Keratinocyte (primary cell): ENCODE data around the gene TP53BP2. TPM values are rescaled to one million over a fixed set of nuclear protein-coding genes. Genes with fewer than 3 reads are reported as not detected.

Experiments
- DNase-seq: peaks from one replicate; pipeline ENCODE4 v3.0.0-alpha.2; 2011; ENCODE audit warnings: low read depth, missing footprints, low spot score
- FAIRE-seq: peaks from 2 replicates; lab custom pipeline; 2011; peaks lifted over from hg19 to GRCh38; lab: Jason Lieb, UNC
- H2AFZ ChIP-seq: 2 replicates; pipeline ENCODE4 v1.6.0; 2012; ENCODE audit warnings: low read length, control low read depth, inconsistent platforms; ENCODE audit not compliant: control insufficient read depth
- H3K27ac ChIP-seq: 2 replicates; pipeline ENCODE4 v1.5.1; 2011; ENCODE audit warnings: low read length; ENCODE audit not compliant: control insufficient read depth, insufficient read depth
- H3K27me3 ChIP-seq: 3 replicates; pipeline ENCODE4 v1.6.0; 2011; ENCODE audit warnings: low read length; ENCODE audit not compliant: control insufficient read depth, insufficient read depth; ENCODE audit errors: extremely low read depth
- H3K36me3 ChIP-seq, 2 experiments: 2 replicates in 1 of 2; 3 replicates in 1 of 2; pipeline ENCODE4 v1.5.1; 2011; ENCODE audit warnings: low read length in 2 of 2, mild to moderate bottlenecking in 1 of 2; ENCODE audit not compliant: control insufficient read depth in 2 of 2, insufficient read depth in 2 of 2; ENCODE audit errors: extremely low read depth in 1 of 2
- H3K4me1 ChIP-seq: 3 replicates; pipeline ENCODE4 v1.5.1; 2011; ENCODE audit warnings: low read length; ENCODE audit not compliant: control insufficient read depth, insufficient read depth; ENCODE audit errors: extremely low read depth
- H3K4me2 ChIP-seq: 3 replicates; pipeline ENCODE4 v1.6.0; 2011; ENCODE audit warnings: low read depth, low read length; ENCODE audit not compliant: control insufficient read depth, insufficient read depth; ENCODE audit errors: extremely low read depth
- H3K4me3 ChIP-seq, 3 experiments: fragments of 200-600 bp in 1 of 3; sonication (generic) in 1 of 3; 2 replicates in 2 of 3; 3 replicates in 1 of 3; pipeline ENCODE4 v1.5.1; 2011 to 2016; ENCODE audit warnings: low read length in 3 of 3, mild to moderate bottlenecking in 3 of 3, control low read depth in 2 of 3, inconsistent platforms in 1 of 3, low read depth in 1 of 3, mixed read lengths in 1 of 3, mixed run types in 1 of 3, moderate library complexity in 1 of 3; ENCODE audit not compliant: control insufficient read depth in 2 of 3, insufficient read depth in 2 of 3; ENCODE audit errors: extremely low read depth in 1 of 3
- H3K79me2 ChIP-seq: 2 replicates; pipeline ENCODE4 v1.6.0; 2012; ENCODE audit warnings: low read length; ENCODE audit not compliant: control insufficient read depth, insufficient read depth
- H3K9ac ChIP-seq: 3 replicates; pipeline ENCODE4 v1.6.0; 2011; ENCODE audit warnings: low read length; ENCODE audit not compliant: control insufficient read depth, insufficient read depth; ENCODE audit errors: extremely low read depth
- H3K9me1 ChIP-seq: 3 replicates; pipeline ENCODE4 v1.6.0; 2011; ENCODE audit warnings: low read length; ENCODE audit not compliant: control insufficient read depth, insufficient read depth; ENCODE audit errors: extremely low read depth
- H3K9me3 ChIP-seq: 2 replicates; pipeline ENCODE4 v1.5.1; 2012; ENCODE audit warnings: low read depth, low read length; ENCODE audit not compliant: control insufficient read depth
- H4K20me1 ChIP-seq: 3 replicates; pipeline ENCODE4 v1.6.0; 2011; ENCODE audit warnings: low read length; ENCODE audit not compliant: control insufficient read depth, insufficient read depth; ENCODE audit errors: extremely low read depth
- CTCF ChIP-seq, 3 experiments: IDR thresholded peaks in 1 of 3; conservative IDR thresholded peaks in 1 of 3; optimal IDR thresholded peaks in 1 of 3; 2 replicates in 2 of 3; 3 replicates in 1 of 3; pipeline versions ENCODE3 to v1.5.1; 2011; ENCODE audit warnings: low read length in 3 of 3, mild to moderate bottlenecking in 3 of 3, moderate library complexity in 2 of 3, control low read depth in 1 of 3, inconsistent platforms in 1 of 3; ENCODE audit not compliant: insufficient read depth in 2 of 3; ENCODE audit errors: extremely low read depth in 1 of 3
- EZH2 ChIP-seq: IDR thresholded peaks from one replicate; pipeline ENCODE4 v1.6.1; 2012; ENCODE audit warnings: inconsistent platforms, mild to moderate bottlenecking, low read length, moderate library complexity
- dilution Hi-C: fragments of 300-500 bp; cut with MboI; formaldehyde crosslinking; loops from one replicate; pipeline ENCODE4 v1.7.0; 2020; ENCODE audit warnings: low sequenced_read_pairs; ENCODE audit not compliant: extremely low pct_ligation_motif_present
- polyA plus RNA-seq, 5 experiments: library from polyadenylated mRNA; depleted of rRNA in 3 of 5; stranded (reverse) in 3 of 5; stranded (forward) in 1 of 5; unstranded in 1 of 5; fragments of >200 nt; gene quantifications; 1 replicate in 1 of 5; 2 replicates in 3 of 5; 3 replicates in 1 of 5; pipeline versions ENCODE4 v1.2.1 to v1.2.3, GENCODE V29; 2011 to 2012; ENCODE audit warnings: missing spikeins in 2 of 5, low read depth in 1 of 5, low replicate concordance in 1 of 5

The TP53BP2 gene
- polyA plus RNA-seq, 1 donor (not counting 4 experiments of a cell fraction or from before 2014, with no cell fraction given) = 22.5 TPM

DNA sequence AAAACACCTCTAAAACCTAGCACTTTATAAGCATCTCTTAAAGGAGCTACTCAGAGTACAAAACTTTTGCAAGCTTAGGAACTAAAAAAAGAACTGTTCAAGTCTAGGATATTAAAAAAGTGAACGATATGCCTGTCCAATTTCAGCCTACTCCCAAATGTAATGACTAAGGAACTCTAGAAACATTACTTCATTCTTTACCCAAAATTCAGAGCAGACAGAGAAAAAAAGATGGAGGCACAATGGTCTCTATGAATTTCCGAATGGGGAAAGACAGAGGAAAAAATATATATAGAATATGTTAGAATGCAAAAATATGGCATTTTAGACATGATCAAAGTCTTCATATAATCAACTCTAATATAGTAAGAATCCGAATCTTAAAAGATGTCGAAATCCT, 61.2 kb downstream of the TP53BP2 start:
- no peak for TF ChIP-seq CTCF (optimal IDR thresholded peaks at IDR 0.05 in 1 of 3, IDR thresholded peaks at IDR 0.05 in 1 of 3, conservative IDR thresholded peaks at IDR 0.05 in 1 of 3; ENCODE audit: extremely low read depth in 1 of 3, insufficient read depth in 2 of 3, low read length in 3 of 3)
- no peak for TF ChIP-seq EZH2
- dilution Hi-C loops = no loop called here
- Histone ChIP-seq H3K36me3 (peaks cover 10 to 12% of the 10 kb centered on the region in 2 experiments), H3K4me3 (no peak overlapping the region), H3K4me2 (no peak overlapping the region), H3K9ac (no peak overlapping the region), H3K9me3 (no peaks in the 10 kb centered on the region), H3K27me3 (no peaks in the 10 kb centered on the region), H3K27ac (no peak overlapping the region), H3K79me2 (no peaks in the 10 kb centered on the region), H4K20me1 (no peaks in the 10 kb centered on the region), H3K9me1 (no peaks in the 10 kb centered on the region), H3K4me1 (no peaks in the 10 kb centered on the region), H2AFZ (no peak overlapping the region)
- FAIRE-seq = no peak
- no peak for DNase-seq

- no peaks in the 10 kb centered on the region for H3K9me3 ChIP-seq
- H3K27me3 ChIP-seq = no peaks in the 10 kb centered on the region
- H3K27ac ChIP-seq = no peak overlapping the region
- H3K4me2 ChIP-seq = no peak overlapping the region
- H3K9me1 ChIP-seq = no peaks in the 10 kb centered on the region
- dilution Hi-C loops = no loop called here
- no peak overlapping the region for H2AFZ ChIP-seq
- no peak overlapping the region for H3K4me3 ChIP-seq
- H3K36me3 ChIP-seq = peaks cover 7 to 10% of the 10 kb centered on the region in 2 experiments
- FAIRE-seq (no peak), DNase-seq (no peak)
- H3K4me1 ChIP-seq = no peaks in the 10 kb centered on the region
- H4K20me1 ChIP-seq = no peaks in the 10 kb centered on the region
- TF ChIP-seq CTCF (optimal IDR thresholded peaks at IDR 0.05 in 1 of 3, IDR thresholded peaks at IDR 0.05 in 1 of 3, conservative IDR thresholded peaks at IDR 0.05 in 1 of 3; ENCODE audit: extremely low read depth in 1 of 3, insufficient read depth in 2 of 3, low read length in 3 of 3) (no peak), EZH2 (no peak)
- no peak overlapping the region for H3K9ac ChIP-seq
- no peaks in the 10 kb centered on the region for H3K79me2 ChIP-seq
Measured at GRCh38 chr1:223783676-223784075, 62.1 kb downstream of the TP53BP2 start.
